GM21423 (cell line): ENCODE data around the gene PDE7B.
"Not testable (repeated sequence)": the region's sequence is repeated elsewhere in the genome, so short reads cannot be mapped to it uniquely, and the experiment has no call there.

Experiments
- ATAC-seq: cut with Tn5 transposase; IDR thresholded peaks from one replicate; pipeline ENCODE4 v1.9.1; 2021; ENCODE audit warnings: mild to moderate bottlenecking, moderate library complexity; ENCODE audit not compliant: unreplicated experiment

PDE7B gene

DNA sequence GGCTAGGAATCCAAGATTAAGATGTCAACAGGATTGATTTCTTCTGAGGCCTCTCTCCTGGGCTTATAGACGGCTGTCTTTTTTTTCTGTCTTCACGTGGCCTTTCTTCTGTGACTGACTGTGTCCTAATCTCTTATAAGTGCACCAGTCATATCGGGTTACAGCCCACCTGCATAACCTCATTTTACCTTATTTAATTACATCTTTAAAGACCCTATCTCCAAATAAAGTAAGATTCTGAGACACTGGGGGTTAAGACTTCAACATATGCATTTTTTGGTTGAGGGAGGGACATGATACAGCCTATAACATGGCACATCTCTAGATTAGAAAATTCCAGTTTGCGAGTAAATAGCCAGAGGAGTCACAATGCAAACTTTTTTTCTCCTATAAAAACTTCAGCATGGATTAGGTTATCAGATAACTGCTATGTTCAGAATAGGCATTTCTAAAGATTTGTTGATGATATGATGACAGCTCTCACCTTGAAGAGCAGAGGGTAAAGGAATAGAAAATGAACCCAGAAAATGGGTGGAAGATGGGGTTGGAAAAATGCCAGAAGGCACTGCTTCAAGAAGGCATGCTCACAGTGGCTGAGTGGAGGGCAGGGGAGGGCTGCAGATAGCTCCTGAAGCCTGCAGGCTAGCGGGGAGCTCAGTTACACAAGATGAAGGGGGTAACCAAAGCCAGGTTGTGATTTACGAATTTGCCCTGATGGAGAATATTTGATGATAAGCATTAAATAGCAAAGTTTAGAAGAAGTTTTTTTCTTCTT is 8.7 kb upstream of the PDE7B start:
- ATAC-seq, result no peak

DNA sequence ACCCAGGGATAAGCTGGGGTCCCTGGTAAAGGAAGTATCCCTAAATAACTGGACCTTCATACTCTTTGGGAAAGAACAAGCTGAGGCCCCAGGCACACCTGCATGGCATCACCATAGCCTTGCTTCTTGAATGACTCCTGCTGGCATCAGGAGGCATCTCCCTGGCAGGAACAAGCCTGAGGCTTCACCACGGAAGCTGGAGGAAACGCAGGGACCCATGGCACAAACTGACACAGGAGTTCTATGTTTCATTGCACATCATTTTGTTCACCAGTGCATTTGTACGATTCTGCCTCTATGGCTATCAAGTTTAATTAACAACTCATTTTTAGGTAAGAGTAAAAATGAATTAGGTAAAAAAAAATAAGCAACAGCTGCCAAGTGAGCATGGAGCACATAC is 619 bp upstream of the PDE7B start:
- ATAC-seq, result no peak

DNA sequence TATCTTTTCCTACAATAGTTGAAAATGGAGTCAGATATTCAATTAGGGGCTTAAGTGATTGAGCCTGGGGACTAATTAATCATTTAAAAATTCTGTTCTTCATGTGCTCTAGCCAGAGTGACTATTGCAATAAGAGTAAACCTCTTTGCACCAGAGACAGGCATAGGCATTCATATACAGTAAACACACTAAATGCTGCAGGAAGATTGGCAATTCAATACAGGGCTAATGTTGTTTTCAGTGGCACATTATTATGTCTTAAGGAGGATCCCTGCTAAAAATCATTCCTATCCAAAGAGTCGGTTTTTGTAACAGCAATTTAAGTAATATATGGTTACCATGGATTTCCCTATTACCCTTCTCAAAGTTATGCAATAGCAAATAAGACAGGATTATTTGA is 1.2 kb downstream of the PDE7B start:
- ATAC-seq, result no peak

DNA sequence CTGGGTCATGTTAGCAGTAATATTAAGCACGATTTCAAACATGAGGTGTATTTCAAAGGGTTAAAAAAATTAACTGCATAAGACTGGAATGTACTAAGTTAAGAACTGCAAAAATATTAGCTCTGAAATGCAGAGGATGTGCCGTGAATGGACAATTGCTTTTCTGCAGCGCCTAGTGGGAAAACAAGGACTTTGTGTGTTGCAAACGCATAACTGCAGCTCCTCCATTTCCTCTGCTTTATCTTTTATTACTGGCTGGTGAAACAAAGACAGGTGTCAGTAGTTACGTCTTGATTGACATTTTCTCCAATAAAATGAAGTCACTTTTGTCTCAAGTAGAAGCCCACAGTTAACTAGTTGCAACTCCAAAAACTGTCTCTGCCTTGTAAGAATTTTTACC is 1.7 kb downstream of the PDE7B start:
- no peak for ATAC-seq

DNA sequence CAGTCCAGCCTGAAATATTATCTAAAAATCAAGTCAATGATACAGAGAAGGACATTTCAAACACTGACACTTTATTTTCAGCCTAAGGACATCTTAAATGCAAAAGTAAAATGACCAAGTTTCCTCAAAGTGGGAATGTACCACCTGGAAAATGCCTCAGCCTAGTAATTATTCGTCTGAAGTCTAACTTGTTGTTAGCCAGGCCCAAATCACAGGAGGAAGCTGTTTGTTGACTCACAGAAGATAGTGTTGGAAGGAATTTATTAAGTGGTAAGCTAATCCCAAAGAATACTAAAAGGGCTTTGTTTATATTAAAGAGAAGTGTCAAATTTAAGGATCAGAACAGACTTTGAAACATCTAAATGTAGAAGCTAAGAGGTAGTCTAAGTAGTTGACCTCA is 2.5 kb downstream of the PDE7B start:
- ATAC-seq, result no peak

DNA sequence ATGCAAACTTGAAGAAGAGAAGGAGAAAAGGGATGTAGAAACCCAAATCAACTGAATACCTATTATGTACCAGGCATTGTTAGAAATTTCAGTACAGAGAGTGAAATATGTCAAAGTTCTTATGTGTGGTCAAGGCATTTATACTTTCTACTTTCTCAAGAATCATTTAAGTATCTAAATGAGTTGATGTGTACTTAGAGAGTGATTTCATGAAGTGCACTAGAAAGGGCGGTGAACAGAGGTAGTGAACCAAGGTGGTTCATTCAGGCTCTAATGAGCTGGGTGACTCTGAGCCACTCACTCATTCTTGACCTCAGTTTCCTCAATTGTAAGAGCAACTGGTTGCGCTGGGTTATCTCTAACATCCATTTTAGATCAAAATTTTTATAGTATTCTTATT is 3.3 kb downstream of the PDE7B start:
- no peak for ATAC-seq

DNA sequence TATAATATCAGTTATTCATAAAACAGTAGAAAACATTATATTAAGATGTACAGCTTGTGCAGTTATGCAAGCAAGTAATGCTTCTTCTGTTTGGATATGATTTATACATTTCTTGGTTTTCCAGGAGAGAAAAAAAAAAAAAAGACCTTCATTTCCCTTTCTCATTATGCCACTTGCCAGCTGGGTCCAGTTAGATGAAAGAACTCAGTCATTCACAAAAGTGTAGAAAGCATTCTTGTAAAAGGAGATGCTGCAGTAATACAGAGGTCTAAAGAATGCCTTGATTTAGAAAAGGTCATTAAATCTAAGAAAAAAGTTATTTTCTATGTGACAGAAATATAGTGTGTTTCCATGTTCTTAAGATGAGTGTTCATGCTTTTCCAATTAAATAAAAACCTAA is 7.4 kb downstream of the PDE7B start:
- no peak for ATAC-seq

DNA sequence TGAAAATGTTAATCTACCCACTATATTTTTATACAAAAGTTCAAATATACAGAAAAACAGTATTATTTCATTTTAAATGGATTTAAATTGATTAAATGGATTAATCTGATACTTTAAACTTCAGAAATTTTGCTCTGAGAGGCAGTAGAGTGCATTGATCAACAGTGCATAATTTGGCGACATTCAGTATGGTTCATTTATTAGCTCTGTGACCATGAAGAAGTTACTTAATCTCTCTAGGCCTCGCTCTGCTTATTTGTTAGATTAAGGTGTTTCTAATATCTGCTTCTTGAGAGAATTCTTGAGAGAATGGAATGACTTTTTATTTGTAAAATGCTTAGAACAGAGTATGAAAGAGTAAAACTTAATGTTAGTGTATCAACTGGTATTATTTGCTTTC is 8.9 kb downstream of the PDE7B start:
- no peak for ATAC-seq

DNA sequence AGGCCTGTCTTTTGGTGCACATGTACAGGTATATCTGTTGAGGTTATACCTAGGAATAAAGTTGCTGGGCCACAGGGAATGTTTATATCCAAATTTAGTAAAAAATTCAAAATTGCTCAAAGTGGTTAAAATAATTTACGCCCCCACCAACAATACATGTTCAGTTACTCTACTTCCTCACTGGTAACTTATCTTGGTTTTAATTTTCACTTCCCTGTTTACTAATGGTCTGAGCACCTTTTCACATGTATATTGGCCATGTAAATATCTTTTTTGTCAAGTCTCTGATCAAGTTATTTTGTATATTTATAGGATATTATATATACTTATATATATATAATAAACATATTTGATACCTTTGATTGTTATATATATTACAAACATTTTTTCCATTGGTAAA is 9.7 kb downstream of the PDE7B start:
- peak; percentile 91 for ATAC-seq

DNA sequence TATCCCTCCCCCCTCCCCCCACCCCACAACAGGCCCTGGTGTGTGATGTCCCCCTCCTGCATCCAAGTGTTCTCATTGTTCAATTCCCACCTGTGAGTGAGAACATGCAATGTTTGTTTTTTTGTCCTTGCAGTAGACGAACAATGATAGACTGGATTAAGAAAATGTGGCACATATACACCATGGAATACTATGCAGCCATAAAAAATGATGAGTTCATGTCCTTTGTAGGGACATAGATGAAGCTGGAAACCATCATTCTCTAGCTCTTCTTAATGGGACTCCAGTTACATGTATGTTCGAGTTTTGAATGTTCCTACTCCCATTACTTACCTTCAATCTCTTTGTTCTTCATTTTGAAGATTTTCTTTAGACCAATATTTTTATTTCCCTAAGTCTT is 13.4 kb downstream of the PDE7B start:
- not testable (repeated sequence) for ATAC-seq

DNA sequence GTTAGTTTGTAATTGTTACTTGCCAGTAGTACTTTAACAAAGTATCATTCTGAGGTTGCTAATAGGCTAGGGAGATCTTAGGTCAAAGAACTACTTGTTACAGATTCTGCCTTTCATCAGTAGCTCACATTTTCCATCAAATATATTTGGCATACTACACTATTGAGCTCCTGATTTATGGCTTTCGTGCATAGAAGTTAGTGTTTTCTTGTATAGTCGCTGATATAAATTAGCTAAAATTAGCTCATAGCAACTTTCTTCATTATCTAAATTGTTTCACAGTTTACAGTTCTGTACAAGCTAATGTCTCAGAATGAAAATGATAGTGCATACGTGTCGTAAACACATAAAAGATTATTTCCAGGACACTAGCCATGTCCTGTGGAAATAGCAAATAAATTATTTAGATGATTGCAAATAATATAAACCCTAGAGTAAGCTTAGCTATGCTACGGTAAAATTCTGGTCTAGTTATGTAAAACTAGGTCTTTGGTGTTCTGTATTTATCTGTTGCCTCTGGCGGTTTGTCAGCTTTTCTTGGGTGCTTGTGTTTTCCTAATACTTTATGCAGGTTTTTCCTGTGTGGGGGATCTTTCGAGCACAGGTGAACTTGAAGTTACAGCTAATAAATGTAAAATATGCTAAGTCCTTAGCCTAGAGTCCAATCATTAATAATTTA is 15.1 kb downstream of the PDE7B start:
- no peak for ATAC-seq

DNA sequence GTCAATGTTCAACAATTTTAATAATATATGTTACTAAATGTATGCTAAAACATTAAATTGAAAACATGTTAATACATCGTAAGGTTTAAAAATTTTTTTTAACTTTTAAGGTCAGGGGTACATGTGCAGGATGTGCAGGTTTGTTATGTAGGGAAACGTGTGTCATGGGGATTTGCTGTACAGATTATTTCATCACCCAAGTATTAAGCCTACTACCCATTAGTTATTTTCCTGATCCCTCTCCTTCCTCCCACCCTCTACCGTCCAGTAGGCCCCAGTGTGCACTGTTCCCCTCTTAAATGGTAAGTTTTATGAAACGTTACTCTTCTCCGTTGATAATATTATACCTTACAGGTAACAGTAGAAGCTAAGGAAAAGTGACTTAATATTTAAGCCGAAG is 15.8 kb downstream of the PDE7B start:
- no peak for ATAC-seq

DNA sequence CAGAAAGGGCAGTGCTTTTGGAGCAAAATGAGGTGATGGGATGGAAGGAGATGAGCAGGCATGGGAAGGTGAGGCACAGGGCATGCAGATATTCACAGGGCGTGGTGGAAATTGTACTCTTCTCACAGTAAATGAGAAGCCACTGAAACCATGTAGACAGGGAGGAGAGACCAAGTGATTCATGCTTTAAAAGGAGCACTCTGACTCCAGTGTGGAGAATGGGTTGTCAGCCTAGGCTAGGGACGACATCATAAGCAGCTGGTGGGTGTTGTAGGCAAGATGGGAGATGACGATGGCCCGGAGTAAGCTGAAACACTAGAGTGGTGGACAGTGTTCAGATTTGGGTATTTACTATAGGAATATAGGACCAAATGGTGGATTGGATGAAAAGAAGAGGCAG is 18.4 kb downstream of the PDE7B start:
- ATAC-seq, result no peak

DNA sequence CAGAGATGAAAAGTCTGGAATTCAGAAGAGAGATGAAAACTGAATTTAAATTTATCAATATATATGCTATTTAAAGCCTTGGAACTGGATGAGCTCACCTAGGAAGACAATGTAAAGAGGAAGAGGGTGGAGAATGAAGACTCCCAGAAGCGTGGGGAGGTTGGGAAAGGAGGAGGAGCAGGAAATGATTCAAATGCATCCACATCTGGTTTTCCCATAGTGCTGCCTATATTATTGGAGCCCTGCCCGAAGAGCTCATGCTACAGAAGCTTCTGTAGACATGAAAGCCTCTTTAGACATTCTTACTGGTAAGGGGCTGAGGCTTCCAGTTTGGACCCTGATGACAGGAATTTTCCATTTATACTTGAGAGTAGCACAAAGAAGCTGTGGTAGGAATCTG is 19.2 kb downstream of the PDE7B start:
- ATAC-seq, result no peak

DNA sequence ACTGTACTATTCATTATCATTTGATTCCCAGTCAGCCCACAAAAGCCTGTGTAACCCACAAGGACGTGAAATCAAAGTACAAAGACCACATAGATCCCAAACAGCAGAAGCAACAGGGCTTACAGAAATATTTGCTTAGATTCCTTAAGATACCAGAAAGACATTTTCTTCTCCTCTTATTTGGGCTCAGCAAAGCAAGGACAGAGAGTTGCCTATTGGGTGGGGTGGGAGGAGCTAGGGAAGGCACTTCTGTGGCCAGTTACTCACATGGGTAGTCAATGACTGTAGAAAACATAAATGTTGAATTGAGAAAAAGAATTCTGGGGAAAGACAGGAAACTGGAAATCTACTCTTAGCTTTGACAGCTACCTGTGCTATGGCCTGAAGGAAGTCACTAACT is 19.8 kb downstream of the PDE7B start:
- no peak for ATAC-seq

DNA sequence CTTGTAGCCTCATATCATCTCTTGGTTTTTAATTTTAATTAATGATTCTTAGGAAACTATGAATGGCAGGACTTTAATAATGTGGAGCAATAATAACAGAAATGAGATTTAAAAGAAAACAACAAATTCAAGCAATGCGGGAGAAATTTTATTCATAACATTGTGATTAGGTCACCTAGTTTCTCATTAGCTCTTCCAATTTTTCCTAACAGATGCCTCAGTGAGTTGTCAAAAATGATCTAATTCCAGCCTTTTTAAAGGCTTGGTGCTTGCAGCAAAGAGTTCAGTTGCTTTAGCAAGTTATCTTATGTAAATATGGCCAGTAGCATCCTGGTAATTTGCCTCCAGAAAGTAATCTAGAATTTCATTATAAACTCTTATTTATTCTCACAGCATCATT is 20.4 kb downstream of the PDE7B start:
- no peak for ATAC-seq

DNA sequence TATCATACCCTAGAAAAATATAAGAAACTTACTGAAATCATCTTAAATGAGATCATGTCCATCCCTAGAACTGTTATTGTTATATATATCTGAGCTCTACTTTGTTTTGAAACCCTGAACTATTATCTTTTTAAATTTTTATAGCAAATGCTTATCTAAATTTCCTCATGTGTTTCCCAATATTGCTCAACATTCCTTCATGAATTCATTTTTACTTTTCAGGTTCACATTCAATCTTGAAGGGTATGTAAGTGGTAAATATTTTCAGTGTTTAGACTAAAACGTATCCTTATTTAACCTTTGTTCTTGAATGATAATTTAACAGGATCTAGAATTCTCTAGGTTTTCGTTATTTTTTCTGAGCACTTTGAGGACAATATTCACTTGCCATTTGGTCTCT is 23.9 kb downstream of the PDE7B start:
- ATAC-seq, result no peak

DNA sequence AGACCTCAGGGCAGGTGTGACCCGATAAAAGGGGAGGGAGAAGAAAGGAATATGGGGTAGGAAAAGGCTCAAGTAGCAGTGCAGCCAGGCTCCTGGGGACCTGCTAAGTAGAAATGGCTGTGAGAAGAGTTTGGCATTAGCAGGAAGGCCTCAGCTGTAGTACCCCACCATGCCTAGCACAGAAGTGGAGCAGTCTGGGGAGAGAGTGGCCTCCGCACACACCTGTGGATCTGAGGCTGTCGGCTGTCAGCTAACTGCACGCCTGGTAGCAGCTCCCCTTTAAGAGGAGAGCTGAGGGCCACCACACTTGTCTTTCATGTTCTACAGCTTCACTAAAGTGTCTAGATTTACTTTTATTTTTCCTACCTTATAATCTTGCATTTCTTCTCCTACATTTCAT is 24.6 kb downstream of the PDE7B start:
- no peak for ATAC-seq

DNA sequence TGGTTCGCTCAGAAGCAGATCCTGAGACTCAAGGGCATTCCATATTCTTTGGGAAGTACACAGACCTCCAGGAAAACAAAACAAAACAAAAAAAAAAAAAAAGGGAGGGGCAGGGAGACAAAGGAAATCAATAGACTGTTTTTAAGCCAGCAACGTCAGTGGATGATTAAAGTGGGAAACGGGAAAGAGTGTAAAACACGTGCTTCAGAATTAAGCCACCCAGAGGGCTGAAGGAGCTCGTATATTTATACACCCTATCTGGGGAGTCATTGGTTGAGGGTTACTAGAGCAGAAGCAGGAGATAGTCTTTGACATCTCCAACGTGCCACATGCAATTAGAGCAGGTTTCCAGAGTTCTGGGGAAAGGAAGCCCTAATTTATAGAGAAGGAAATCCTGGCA is 26.2 kb downstream of the PDE7B start:
- ATAC-seq, result no peak

DNA sequence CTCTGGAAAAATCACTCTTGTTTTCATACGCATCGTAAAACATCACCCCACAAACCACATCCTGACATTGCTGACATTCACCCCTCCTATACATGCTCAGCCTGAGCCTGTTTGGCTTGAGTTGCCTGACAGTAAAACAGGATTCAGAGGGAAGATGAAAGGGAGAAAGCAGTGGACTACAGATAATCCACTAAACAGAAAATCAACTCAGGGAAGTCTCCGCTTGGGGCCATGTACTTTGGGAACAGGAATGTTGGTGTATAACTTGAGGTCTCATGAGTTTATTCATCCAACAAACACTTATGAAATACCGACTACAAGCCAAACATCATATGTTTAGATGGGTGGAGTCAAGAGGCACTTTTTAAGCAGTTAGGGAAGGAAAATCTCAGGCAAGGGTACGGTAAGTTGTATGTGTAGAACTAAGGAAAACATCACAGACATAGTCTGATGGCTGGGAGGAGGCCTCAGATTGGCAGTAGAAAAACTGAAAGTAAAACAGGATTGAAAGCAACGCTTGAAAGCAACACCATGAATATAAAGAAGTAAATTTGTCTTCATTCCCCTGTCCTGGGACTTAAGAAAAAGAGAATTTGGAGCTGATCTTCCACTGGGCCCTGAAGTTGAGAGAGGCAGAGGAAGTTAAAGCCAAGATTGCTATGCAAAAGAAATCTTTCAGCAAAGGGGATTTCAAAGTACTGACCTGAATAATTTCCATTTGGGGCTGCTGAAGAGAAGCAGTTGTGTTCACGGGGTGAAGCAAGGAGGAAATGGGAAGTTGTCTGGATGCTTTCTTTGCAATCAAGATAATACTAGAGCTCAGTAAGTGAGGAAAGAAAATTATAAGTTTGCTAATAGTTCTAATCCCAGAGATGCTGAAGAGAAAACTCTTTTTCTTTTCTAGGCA is 28.8 kb downstream of the PDE7B start:
- peak; percentile 93 for ATAC-seq

DNA sequence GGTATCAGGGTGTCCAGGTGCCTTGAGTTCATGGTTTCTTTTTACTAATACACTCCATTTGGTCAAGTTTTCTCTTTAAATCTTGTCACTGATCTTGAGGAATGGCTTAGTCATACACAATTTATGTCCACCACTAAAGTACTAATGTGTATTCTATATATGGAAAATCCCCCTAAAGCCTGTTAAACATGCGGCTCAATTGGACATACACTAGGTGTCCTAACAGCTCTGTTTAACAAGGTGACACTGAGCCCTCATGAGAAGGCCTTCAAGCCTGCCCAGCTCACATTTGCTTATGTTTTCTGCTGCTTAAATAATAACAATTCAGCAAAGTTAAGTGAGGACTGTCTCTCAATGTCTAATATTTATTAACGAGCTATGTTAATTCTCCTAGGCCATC is 31.5 kb downstream of the PDE7B start:
- no peak for ATAC-seq

DNA sequence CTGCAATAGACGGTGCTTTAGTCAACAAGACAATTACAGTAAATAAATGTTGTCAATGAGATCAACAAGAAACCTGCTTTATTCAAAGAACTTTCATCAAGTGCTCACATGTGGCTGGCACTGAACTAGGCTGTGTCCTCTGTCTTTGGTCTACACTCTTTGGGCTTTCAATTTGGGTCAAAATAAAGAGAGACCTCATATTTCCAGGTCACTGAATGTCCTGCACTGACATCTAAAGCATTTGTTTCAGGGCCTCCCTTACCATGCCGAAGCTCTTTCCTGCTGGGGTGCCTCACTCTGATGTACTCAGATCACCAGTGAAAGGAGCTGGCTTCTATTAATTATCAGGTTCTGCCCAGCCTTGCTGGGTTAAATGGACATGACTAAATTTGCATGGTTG is 32.0 kb downstream of the PDE7B start:
- no peak for ATAC-seq
